ENCODE measurements around the gene HBP1.
"Not testable (repeated sequence)": the region's sequence is repeated elsewhere in the genome, so short reads cannot be mapped to it uniquely, and the experiment has no call there.

Gene HBP1

GRCh38 chr7:107155726-107156125, 13.1 kb upstream of the HBP1 start:
- DNase-seq, result not testable (repeated sequence)

DNA sequence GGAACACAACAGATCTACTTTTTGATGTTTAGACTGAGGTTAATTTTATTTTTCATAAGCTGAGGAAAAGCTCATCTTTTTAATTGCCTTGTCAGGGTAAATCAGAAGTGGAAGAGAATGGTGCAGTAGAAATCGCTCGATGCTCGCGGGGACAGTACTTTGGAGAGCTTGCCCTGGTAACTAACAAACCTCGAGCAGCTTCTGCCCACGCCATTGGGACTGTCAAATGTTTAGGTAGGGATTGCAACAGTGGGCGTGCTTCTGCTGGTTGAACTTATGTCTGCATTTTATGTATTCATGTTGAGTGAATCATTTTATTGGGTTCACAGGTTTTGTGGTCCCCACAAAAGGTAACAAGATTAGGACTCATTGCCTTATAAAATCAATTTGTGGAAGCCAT, 11.7 kb upstream of the HBP1 start:
- DNase-seq, result no peak

DNA sequence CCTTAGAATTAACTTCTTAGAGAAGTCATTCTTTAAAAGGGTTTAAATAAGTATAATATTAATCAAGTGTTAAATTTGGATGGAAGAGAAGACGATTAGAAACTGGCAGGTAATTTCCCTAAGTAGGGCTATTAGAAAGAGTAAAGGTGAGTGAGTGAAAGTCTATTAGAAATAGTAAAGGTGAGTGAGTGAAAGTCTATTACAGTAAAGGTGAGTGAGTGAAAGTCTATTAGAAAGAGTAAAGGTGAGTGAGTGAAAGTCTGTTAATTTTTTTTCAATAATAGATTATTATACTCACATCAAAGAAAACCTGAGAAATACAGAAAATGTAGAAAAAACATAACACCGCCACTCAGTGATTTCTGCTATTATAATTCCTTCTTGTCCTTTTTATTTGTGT, 10.8 kb upstream of the HBP1 start:
- no peak for DNase-seq

- no peak for DNase-seq
Measured at GRCh38 chr7:107160389-107160788, 8.4 kb upstream of the HBP1 start.

DNA sequence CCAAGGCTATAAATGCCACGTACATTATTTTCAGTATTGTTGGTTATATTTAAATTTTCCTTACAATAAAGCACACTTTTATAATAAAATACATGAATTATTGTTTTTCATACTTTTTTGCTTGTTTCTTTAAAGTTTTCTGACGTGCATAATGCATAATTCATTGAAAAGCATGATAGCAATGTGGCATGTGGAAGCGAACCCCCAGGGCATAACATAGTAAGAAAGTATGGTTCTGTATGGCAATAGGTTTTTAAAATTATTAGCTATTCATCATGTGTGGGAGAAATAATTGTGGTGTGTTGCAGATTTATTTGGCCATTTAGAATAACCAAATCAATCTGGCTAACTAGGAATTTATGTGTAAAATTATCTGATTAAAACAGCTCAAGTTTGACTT, 7.4 kb upstream of the HBP1 start:
- no peak for DNase-seq

- no peak for DNase-seq
Measured at GRCh38 chr7:107162475-107162874, 6.3 kb upstream of the HBP1 start.

- no peak for DNase-seq
Measured at GRCh38 chr7:107164092-107164491, 4.7 kb upstream of the HBP1 start.

DNA sequence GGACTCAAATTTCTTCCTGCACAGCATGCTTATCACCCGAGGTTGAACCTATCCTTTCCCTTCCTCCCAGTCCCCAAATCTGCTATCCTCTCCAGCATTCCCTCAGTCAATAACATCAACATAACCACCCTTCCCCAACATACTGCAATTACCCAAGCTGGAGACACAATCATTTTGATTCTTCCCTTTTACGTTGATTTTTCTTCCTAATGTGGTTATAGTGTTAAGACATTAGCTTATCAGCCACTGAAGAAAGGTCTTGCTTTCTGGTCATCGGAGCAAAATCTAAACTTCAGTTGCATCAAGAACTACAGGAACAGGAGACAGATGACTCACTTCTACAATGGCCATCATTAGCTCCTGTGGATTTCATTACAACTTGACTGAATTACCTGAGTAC, 3.5 kb upstream of the HBP1 start:
- DNase-seq, result peak; percentile 6

DNA sequence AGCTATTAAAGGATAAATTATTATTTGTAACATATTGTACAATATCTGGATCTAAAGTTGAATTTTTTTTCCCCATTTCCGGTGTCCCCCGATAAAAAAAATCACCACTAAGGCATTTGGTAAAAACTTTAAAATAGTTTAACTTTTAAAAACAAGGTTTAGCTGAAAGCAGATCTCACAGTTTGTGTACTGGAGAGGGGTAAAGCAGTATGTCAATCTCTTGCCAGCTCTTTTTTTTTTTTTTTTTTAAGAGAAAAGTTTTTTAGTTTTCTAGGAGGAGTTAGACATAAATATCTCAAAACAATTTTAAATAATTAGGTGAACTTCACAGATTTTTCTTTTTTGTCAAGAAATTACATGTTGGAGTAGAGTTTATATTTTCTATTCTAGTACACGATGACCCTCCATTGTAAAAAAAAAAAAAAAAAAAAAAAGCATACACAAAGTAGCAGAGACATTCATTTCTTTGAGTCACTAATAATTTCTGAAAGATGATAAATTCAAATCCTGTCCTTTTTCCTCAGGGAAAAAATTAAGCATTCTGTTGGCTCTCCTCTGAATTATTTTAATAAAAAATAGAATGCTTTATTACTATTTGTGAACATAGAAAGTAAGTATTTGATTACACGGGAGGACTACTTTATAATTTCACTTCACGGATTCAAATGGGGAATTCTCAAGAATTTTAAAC, 1.9 kb upstream of the HBP1 start:
- no peak for DNase-seq

- peak; percentile 69 for DNase-seq
Measured at GRCh38 chr7:107167483-107168232, 1.1 kb upstream of the HBP1 start.

- DNase-seq, result peak; percentile 98
Measured at GRCh38 chr7:107169120-107170050, 582 bp downstream of the HBP1 start.

DNA sequence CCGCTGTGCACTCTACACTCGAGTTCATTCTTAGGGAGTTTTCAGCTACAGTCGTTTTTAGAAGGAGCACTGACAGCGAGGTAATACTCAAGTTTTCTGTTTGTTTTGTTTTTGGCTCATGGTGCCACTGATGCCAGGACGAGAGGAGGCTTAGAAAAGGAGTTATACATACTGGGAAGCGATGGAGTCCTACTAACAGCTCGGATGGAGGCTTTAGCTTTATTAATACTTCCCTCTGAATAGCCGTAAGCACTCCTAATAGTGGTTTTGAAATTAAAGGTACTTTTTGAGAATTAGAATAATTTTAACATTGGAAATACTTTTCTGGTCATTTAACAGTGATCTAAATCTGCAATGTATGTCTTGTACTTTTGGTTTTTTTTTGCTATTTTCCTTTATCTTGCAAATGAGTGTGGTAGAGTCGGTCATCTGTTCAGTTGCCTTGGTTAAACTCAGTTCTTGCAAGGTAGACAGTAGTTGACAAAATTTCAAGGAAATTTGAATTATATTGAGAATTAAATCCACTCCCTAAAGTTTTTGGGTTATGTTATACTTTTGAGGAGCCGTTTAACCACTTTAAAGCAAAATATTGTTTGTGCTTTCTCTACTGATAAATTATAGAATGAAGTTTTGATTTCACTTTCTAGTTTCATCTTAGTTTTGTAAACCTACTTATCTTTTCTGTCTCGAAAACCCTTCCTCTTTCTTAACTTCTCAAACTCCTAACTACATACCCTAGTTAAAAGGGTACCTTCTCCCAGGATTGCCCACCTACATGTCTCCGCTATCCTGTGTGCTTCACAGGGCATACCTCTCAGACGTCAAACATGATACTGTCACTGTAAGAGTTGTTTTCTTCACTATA, 1.5 kb downstream of the HBP1 start:
- DNase-seq, result peak; percentile 6

- no peak for DNase-seq
Measured at GRCh38 chr7:107171496-107171895, 2.7 kb downstream of the HBP1 start.

DNA sequence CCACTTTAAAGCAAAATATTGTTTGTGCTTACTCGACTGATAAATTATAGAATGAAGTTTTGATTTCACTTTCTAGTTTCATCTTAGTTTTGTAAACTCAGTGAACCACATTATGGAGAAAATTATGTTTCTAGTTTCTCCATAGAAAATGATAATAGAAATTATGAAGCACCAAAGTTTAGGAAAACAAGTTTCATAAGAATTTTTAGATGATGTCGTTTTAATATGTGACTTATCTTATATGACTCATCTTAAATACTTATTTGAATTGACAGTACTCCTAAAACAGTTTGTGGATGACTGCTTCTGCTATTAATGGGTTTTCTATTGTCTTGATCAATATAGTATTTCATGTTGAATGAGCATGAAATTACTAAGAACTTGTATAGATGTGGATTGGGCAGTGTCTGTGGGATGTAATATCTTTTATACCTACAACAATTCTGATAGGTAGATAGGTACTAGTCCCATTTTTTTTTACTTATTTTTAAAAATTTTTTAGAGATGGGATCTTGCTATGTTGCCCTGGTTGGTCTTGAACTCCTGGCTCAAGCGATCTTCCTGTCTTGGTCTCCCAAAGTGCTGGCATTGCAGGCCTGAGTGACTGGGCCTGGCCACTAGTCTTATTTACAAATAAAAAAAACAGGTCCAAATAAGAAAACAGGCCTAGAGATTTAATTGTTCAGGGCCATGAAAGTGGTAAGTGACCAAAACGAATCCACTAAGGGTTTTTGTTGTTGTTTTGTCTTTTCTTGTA, 3.7 kb downstream of the HBP1 start:
- DNase-seq, result no peak

DNA sequence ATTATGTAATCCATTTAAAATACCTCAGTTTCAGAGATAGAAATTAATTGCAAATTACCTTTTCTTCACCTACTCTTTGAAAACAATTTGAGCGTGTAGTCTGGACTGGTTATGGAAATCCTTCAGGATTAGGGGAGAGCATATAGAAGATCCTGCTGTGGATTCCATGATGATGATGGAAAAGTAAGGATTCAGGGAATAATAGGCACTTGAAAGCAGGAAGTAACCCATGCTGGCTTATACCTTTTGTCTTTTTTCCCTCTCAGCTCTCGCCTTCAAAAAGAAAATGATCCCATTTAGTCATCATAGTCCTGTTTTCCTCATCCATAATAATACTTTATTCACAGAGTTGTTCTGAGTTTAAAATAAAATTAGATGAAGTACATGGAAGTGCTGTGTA, 4.4 kb downstream of the HBP1 start:
- no peak for DNase-seq

- DNase-seq, result no peak
Measured at GRCh38 chr7:107173691-107174406, 5.0 kb downstream of the HBP1 start.

- no peak for DNase-seq
Measured at GRCh38 chr7:107179326-107180164, 10.7 kb downstream of the HBP1 start.

DNA sequence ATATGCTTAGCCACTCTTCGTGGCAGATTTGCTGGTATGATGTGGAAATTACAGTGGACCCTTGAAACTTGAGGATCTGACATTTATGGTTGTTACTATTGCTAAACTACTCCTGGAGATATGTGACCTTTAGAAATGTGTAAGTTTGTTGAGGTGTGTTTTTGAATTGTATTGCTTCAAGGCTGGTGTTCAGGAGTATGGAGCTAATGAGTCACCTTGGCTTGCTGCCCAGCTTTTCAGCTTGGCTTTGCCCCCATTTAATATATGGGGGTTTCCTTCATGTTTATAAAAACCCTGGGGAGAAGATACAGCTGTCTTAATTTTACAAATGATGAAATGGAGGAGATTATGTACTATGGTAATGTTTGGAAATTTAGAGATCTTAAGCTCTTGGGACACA, 11.6 kb downstream of the HBP1 start:
- peak; percentile 71 for DNase-seq

DNA sequence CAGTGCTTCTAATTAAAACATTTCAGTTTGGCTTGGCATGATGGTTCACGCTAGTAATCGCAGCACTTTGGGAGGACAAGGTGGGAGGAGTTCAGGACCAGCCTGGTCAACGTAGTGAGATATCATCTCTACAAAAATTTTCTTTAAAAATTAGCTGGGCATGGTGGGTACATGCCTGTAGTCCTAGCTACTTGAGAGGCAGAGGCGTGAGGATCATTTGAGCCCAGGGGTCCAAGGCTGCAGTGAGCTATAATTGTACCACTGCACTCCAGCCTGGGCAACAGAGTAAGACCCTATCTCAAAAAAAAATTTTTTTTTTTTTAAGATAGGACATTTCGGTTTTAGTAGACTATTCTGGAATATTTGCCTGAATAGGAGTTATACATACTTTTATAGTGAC, 12.4 kb downstream of the HBP1 start:
- no peak for DNase-seq

DNA sequence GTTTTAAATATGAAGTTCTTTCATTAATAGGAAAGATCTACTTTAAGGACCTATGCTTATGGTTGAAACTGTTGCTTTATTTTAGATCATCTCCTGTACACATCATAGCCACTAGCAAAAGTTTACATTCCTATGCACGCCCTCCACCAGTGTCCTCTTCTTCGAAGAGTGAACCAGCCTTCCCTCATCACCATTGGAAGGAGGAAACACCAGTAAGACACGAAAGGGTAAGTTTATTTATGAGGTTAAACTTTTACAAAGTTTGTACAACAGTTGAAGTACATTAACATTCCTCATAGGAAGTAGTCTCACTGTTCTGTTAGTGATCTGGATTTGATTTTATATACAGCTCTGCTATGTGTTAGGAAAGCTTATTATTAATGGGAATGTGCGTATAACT, 16.9 kb downstream of the HBP1 start:
- no peak for DNase-seq
